ENCODE measurements around the gene RANBP3. TPM values are rescaled to one million over a fixed set of nuclear protein-coding genes. Genes with fewer than 3 reads are reported as not detected.
A peak's percentile ranks its signal among the peaks of the same experiment; 100 is the strongest.

RANBP3 gene
- polyA plus RNA-seq, 1 of the 3 experiments (the other 2 are of a cell fraction): 84.0 TPM

DNA sequence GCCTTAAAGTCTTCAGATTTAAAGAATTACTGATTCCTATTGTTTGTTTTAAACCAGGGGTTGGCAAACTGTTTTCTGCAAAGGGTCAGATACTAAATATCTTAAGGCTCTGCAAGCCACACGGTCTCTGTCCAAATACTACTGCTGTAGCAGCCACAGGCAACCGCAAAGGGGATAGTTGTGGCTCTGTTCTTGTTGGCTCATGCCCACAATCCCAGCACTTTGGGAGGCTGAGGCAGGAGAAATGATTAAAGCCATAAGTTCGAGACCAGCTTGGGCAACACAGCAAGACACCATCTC, 22.4 kb downstream of the RANBP3 start:
- Histone ChIP-seq H3K4me3 (ENCODE audit: low read depth in 2 of 2, low read length in 1 of 2) (no peak overlapping the region), H3K27ac (ENCODE audit: low read depth in 2 of 2, low read length in 1 of 2) (peak overlapping the region in 1 of 2 experiments; percentile 96; a peak in 2 of 4 replicates), H3K79me2 (ENCODE audit: insufficient read depth) (peaks cover 99% of the 10 kb centered on the region), H3K4me2 (no peak overlapping the region), H2AFZ (ENCODE audit: low read depth) (no peak overlapping the region), H3K4me1 (ENCODE audit: control insufficient read depth in 1 of 2, insufficient read depth in 2 of 2, low read depth in 1 of 2, low read length in 1 of 2) (peaks cover 31 to 88% of the 10 kb centered on the region in 2 experiments), H3K27me3 (ENCODE audit: insufficient read depth) (no peaks in the 10 kb centered on the region), H3K9me2 (no peaks in the 10 kb centered on the region), H3K9ac (no peak overlapping the region), H4K20me1 (ENCODE audit: insufficient read depth) (peaks cover 98% of the 10 kb centered on the region), H3K36me3 (replicated peaks in 1 of 2; ENCODE audit: control insufficient read depth in 1 of 2, insufficient read depth in 2 of 2, low read length in 1 of 2) (peaks cover 0 to 2% of the 10 kb centered on the region in 2 experiments), H3K9me3 (no peaks in the 10 kb centered on the region), H3F3A (replicated peaks; ENCODE audit: insufficient read depth) (no peaks in the 10 kb centered on the region)
- ChIA-PET CTCF (interaction anchor here (1.0 to 5.3 kb wide), 5 partner anchors 12 to 163 kb away, joined by 3 to 34 read pairs (median 7); no protein-coding TSS in a partner anchor), POLR2A (interaction anchor here (0.9 to 1.0 kb wide), 2 partner anchors 18 to 127 kb away, joined by 3 read pairs; no protein-coding TSS in a partner anchor)
- DNase-seq: no peak
- 94% methylated on average over 3 of the region's 3 CpGs for WGBS (ENCODE audit: low lambda C conversion rate)
- TF ChIP-seq REST (IDR thresholded peaks at IDR 0.05; ENCODE audit: low read depth, low read length): 0 out of 2 replicates have a peak, but pooled peaks have one; percentile 15
- TF ChIP-seq TEAD4 (IDR thresholded peaks at IDR 0.05; ENCODE audit: borderline replicate concordance, insufficient read depth): no peak
- TF ChIP-seq MXI1 (IDR thresholded peaks at IDR 0.05; ENCODE audit: low read depth, low read length): no peak
- no peak for TF ChIP-seq EZH2phosphoT487 (IDR thresholded peaks at IDR 0.05; ENCODE audit: borderline replicate concordance, low read depth)

DNA sequence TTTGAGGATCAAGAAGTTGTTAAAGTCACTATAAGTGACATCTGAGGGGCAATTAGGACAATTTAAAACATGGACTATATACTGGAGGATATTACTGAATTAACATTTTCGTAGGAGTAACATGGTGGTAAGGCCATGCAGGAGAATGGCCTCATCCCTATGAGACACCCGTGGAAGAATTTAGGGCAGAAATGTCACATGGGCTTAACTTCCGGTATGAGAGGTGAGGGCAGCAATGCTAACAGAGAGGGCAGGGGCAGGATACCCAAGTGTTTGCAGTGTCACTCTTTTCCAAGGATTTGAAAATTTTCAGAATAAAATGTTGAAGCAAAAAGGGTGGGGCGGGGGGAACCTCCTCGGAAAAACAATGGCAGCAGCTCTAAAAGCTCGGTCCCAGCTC, 23.6 kb downstream of the RANBP3 start:
- POLR2A ChIA-PET: no interaction called here

More for the DNA sequence above, 23.6 kb downstream of the RANBP3 start:
- no peaks in the 10 kb centered on the region for H3K9me3 ChIP-seq
- CTCF ChIA-PET: interaction anchor here (1.5 to 5.3 kb wide), 4 partner anchors 13 to 151 kb away, joined by 7 to 34 read pairs (median 8); no protein-coding TSS in a partner anchor
- H3F3A ChIP-seq (replicated peaks; ENCODE audit: insufficient read depth): no peaks in the 10 kb centered on the region
- H3K9me2 ChIP-seq: no peaks in the 10 kb centered on the region
- no peak overlapping the region for H3K9ac ChIP-seq
- TF ChIP-seq NFIC (IDR thresholded peaks at IDR 0.05; ENCODE audit: borderline replicate concordance) (no peak), GABPA (IDR thresholded peaks at IDR 0.05; ENCODE audit: low read depth) (no peak), YY1 (IDR thresholded peaks at IDR 0.05; ENCODE audit: low read depth) (no peak), ELF1 (IDR thresholded peaks at IDR 0.05) (no peak), SMC3 (IDR thresholded peaks at IDR 0.05; ENCODE audit: low read depth, low read length) (no peak), GATA2 (CRISPR knock-in tag; IDR thresholded peaks at IDR 0.05) (no peak), MEF2A (IDR thresholded peaks at IDR 0.05; ENCODE audit: borderline replicate concordance, low read depth) (no peak), RXRA (IDR thresholded peaks at IDR 0.05; ENCODE audit: borderline replicate concordance, low read depth) (no peak), FOXM1 (IDR thresholded peaks at IDR 0.05; ENCODE audit: low read depth) (no peak), MXI1 (IDR thresholded peaks at IDR 0.05; ENCODE audit: low read depth, low read length) (no peak), POLR2AphosphoS5 (IDR thresholded peaks at IDR 0.05; ENCODE audit: low read depth, low read length) (no peak), EP300 (IDR thresholded peaks at IDR 0.05; ENCODE audit: borderline replicate concordance in 1 of 2, low read depth in 1 of 2, low read length in 1 of 2) (no peak), USF2 (IDR thresholded peaks at IDR 0.05; ENCODE audit: borderline replicate concordance, low read depth, low read length) (no peak), NRF1 (IDR thresholded peaks at IDR 0.05; ENCODE audit: low read depth, low read length) (no peak), MAX (IDR thresholded peaks at IDR 0.05; ENCODE audit: low read depth) (no peak), TAF1 (IDR thresholded peaks at IDR 0.05; ENCODE audit: borderline replicate concordance, low read depth, low read length) (no peak)
- 61% methylated on average over 6 of the region's 6 CpGs for WGBS (ENCODE audit: low lambda C conversion rate)
- H2AFZ ChIP-seq (ENCODE audit: low read depth): no peak overlapping the region
- no peak for DNase-seq
- H3K4me2 ChIP-seq: peak overlapping the region; percentile 59
- H3K27me3 ChIP-seq (ENCODE audit: insufficient read depth): no peaks in the 10 kb centered on the region
- H4K20me1 ChIP-seq (ENCODE audit: insufficient read depth): peaks cover 98% of the 10 kb centered on the region
- H3K36me3 ChIP-seq (replicated peaks in 1 of 2; ENCODE audit: control insufficient read depth in 1 of 2, insufficient read depth in 2 of 2, low read length in 1 of 2): peaks cover 0 to 10% of the 10 kb centered on the region in 2 experiments
- H3K27ac ChIP-seq (ENCODE audit: low read depth in 2 of 2, low read length in 1 of 2): peak overlapping the region; percentile 53 to 96; a peak in 3 of 4 replicates
- H3K79me2 ChIP-seq (ENCODE audit: insufficient read depth): peaks cover 95% of the 10 kb centered on the region
- peaks cover 31 to 79% of the 10 kb centered on the region in 2 experiments for H3K4me1 ChIP-seq (ENCODE audit: control insufficient read depth in 1 of 2, insufficient read depth in 2 of 2, low read depth in 1 of 2, low read length in 1 of 2)
- no peak overlapping the region for H3K4me3 ChIP-seq (ENCODE audit: low read depth in 2 of 2, low read length in 1 of 2)
